Measurements from ENCODE around the gene TMEM126B.

DNA sequence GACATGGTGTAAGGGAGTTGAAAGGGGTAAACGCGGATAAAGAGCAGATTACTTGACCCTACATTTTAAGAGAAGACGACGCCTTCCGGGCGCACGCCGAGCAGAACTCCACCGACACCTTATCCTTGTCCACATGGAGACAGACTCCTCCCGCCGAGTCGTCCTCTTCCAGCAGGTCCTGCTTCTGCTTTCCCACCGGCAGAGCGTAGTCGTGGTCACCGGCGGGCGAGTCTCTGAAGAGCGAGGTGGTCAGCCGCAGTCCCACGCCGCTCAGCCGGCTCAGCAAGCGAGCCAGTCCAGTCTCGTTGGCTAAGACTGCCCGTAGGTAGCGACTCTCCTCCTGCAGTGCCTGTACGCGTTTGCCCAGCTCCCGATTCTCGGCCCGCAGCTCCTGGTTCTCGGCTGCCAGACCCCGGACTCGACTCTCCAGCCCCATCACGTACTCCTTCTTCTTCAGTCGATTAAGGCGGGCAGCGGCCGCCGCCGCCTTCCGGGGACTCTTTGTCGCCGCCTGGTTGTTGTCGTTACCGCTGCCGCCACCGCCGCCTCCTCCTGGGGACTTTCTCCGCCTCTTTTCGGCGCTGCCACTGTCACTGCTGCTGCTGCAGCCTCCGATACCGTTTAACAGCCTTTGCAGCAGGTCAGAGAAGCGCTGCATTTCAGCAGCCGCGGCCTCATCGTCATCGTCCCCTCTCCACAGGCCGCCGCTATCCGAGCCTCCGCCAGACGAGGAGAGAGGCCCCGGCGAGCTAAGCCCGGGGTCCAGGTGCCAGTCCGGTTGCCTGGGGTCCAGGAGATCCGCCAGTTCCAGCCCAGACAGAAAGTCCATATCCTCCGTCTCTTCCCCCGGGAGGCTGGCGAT lies 35.6 kb downstream of the TMEM126B start:
- TF ChIP-seq, protein P1, sequence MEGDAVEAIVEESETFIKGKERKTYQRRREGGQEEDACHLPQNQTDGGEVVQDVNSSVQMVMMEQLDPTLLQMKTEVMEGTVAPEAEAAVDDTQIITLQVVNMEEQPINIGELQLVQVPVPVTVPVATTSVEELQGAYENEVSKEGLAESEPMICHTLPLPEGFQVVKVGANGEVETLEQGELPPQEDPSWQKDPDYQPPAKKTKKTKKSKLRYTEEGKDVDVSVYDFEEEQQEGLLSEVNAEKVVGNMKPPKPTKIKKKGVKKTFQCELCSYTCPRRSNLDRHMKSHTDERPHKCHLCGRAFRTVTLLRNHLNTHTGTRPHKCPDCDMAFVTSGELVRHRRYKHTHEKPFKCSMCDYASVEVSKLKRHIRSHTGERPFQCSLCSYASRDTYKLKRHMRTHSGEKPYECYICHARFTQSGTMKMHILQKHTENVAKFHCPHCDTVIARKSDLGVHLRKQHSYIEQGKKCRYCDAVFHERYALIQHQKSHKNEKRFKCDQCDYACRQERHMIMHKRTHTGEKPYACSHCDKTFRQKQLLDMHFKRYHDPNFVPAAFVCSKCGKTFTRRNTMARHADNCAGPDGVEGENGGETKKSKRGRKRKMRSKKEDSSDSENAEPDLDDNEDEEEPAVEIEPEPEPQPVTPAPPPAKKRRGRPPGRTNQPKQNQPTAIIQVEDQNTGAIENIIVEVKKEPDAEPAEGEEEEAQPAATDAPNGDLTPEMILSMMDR (IDR thresholded peaks at IDR 0.05): peak in 5 of 7 experiments; percentile 56 to 66 (median 57)
- TF ChIP-seq POLR2A (IDR thresholded peaks at IDR 0.05) (peak in 1 of 4 donors; percentile 43), POLR2AphosphoS5 (IDR thresholded peaks at IDR 0.05) (peak in 2 of 3 donors; percentile 45 to 69)

Data from stomach (tissue), 4 donors.